H9 (cell line): ENCODE results near the gene UBXN10. TPM values are rescaled to one million over a fixed set of nuclear protein-coding genes. Genes with fewer than 3 reads are reported as not detected.

Source experiments
- DNase-seq: peaks from one replicate; pipeline ENCODE4 v3.0.0-alpha.2; 2017
- H2AFZ ChIP-seq: one replicate; pipeline ENCODE4 v1.6.1; 2013; ENCODE audit warnings: mild to moderate bottlenecking, low read length, control low read depth, moderate library complexity
- H2AK5ac ChIP-seq: 2 replicates; pipeline ENCODE4 v1.6.1; 2013; ENCODE audit warnings: low read length, control low read depth, mixed read lengths; ENCODE audit not compliant: insufficient read length
- H2BK120ac ChIP-seq: one replicate; pipeline ENCODE4 v1.6.1; 2013; ENCODE audit warnings: low read depth, mild to moderate bottlenecking, low read length, control low read depth, inconsistent platforms; ENCODE audit not compliant: poor library complexity, severe bottlenecking
- H2BK12ac ChIP-seq: 2 replicates; pipeline ENCODE4 v1.6.1; 2013; ENCODE audit warnings: low read length, control low read depth, mixed read lengths, low read depth; ENCODE audit not compliant: insufficient read length
- H2BK15ac ChIP-seq: 2 replicates; pipeline ENCODE4 v1.6.1; 2013; ENCODE audit warnings: low read depth, low read length, control low read depth
- H2BK20ac ChIP-seq: one replicate; pipeline ENCODE4 v1.6.1; 2013; ENCODE audit warnings: low read depth, mild to moderate bottlenecking, low read length, control low read depth, inconsistent platforms; ENCODE audit not compliant: poor library complexity, severe bottlenecking
- H2BK5ac ChIP-seq: 2 replicates; pipeline ENCODE4 v1.6.1; 2013; ENCODE audit warnings: low read length, control low read depth, mixed read lengths; ENCODE audit not compliant: insufficient read length
- H3K14ac ChIP-seq: 2 replicates; pipeline ENCODE4 v1.6.1; 2013; ENCODE audit warnings: low read length, control low read depth; ENCODE audit not compliant: insufficient read depth
- H3K18ac ChIP-seq: 2 replicates; pipeline ENCODE4 v1.6.1; 2013; ENCODE audit warnings: low read depth, mild to moderate bottlenecking, mixed read lengths, low read length, control low read depth; ENCODE audit not compliant: insufficient read length
- H3K23ac ChIP-seq: 2 replicates; pipeline ENCODE4 v1.6.1; 2013; ENCODE audit warnings: low read length, control low read depth, mixed read lengths, low read depth; ENCODE audit not compliant: insufficient read length
- H3K23me2 ChIP-seq: 2 replicates; pipeline ENCODE4 v1.6.1; 2013; ENCODE audit warnings: low read depth, mild to moderate bottlenecking, mixed read lengths, low read length, control low read depth; ENCODE audit not compliant: insufficient read length, poor library complexity, severe bottlenecking
- H3K27ac ChIP-seq: 2 replicates; pipeline ENCODE4 v1.5.1; 2013; ENCODE audit warnings: low read length, control low read depth, mixed read lengths, low read depth; ENCODE audit not compliant: insufficient read length
- H3K27me3 ChIP-seq: 2 replicates; pipeline ENCODE4 v1.6.1; 2013; ENCODE audit warnings: low read length, control low read depth, inconsistent platforms; ENCODE audit not compliant: insufficient read depth
- H3K4ac ChIP-seq: 2 replicates; pipeline ENCODE4 v1.6.1; 2013; ENCODE audit warnings: low read depth, mild to moderate bottlenecking, control low read depth, inconsistent platforms, low read length, moderate library complexity
- H3K4me1 ChIP-seq: 2 replicates; pipeline ENCODE4 v1.6.1; 2013; ENCODE audit warnings: low read length, control low read depth, inconsistent platforms; ENCODE audit not compliant: insufficient read depth
- H3K4me2 ChIP-seq: 2 replicates; pipeline ENCODE4 v1.6.1; 2013; ENCODE audit warnings: low read length, control low read depth, mixed read lengths; ENCODE audit not compliant: insufficient read length, insufficient read depth
- H3K56ac ChIP-seq: 2 replicates; pipeline ENCODE4 v1.6.1; 2013; ENCODE audit warnings: low read depth, mild to moderate bottlenecking, mixed read lengths, low read length, control low read depth; ENCODE audit not compliant: insufficient read length
- H3K79me1 ChIP-seq: 2 replicates; pipeline ENCODE4 v1.6.1; 2013; ENCODE audit warnings: low read depth, mild to moderate bottlenecking, moderate library complexity, low read length, control low read depth, inconsistent platforms; ENCODE audit not compliant: insufficient read depth, poor library complexity, severe bottlenecking
- H3K79me2 ChIP-seq: 2 replicates; pipeline ENCODE4 v1.6.1; 2013; ENCODE audit warnings: low read length, control low read depth, inconsistent platforms; ENCODE audit not compliant: insufficient read depth
- H3K9ac ChIP-seq: 2 replicates; pipeline ENCODE4 v1.6.1; 2013; ENCODE audit warnings: low read length, control low read depth, mixed read lengths; ENCODE audit not compliant: insufficient read length; ENCODE audit errors: extremely low read depth
- H3K9me3 ChIP-seq: one replicate; pipeline ENCODE4 v1.6.1; 2013; ENCODE audit warnings: low read depth, low read length, inconsistent platforms; ENCODE audit not compliant: control insufficient read depth
- H3T11ph ChIP-seq: one replicate; pipeline ENCODE4 v1.6.1; 2013; ENCODE audit warnings: mild to moderate bottlenecking, low read length, control low read depth, inconsistent platforms
- H4K20me1 ChIP-seq: one replicate; pipeline ENCODE4 v1.6.1; 2013; ENCODE audit not compliant: control insufficient read depth, insufficient read length, insufficient read depth
- H4K5ac ChIP-seq: 2 replicates; pipeline ENCODE4 v1.6.1; 2013; ENCODE audit warnings: low read depth, mild to moderate bottlenecking, mixed read lengths, low read length, control low read depth; ENCODE audit not compliant: insufficient read length
- H4K8ac ChIP-seq: replicated peaks from 2 replicates; pipeline ENCODE4 v1.6.1; 2013; ENCODE audit warnings: low read length, control low read depth, mixed read lengths, low read depth; ENCODE audit not compliant: insufficient read length
- H4K91ac ChIP-seq: 2 replicates; pipeline ENCODE4 v1.6.1; 2013; ENCODE audit warnings: low read depth, mild to moderate bottlenecking, moderate library complexity, mixed read lengths, low read length, control low read depth; ENCODE audit not compliant: insufficient read length
- H3K27ac Mint-ChIP-seq, 3 experiments: 2 replicates in 2 of 3; 3 replicates in 1 of 3; pipeline ENCODE4 v1.8.0; 2020 to 2021; ENCODE audit warnings: mixed read lengths in 3 of 3, mild to moderate bottlenecking in 1 of 3, moderate library complexity in 1 of 3
- H3K27me3 Mint-ChIP-seq: 2 replicates; pipeline ENCODE4 v1.8.0; 2021; ENCODE audit warnings: low read depth, mild to moderate bottlenecking, moderate library complexity, mixed read lengths
- H3K36me3 Mint-ChIP-seq, 3 experiments: 2 replicates in 2 of 3; 3 replicates in 1 of 3; pipeline ENCODE4 v1.8.0; 2020 to 2021; ENCODE audit warnings: low read depth in 3 of 3, mixed read lengths in 3 of 3; ENCODE audit not compliant: insufficient read depth in 1 of 3
- H3K4me1 Mint-ChIP-seq, 2 experiments: 2 replicates each; pipeline ENCODE4 v1.8.0; 2020; ENCODE audit warnings: mixed read lengths in 2 of 2
- H3K4me3 Mint-ChIP-seq, 2 experiments: 2 replicates in 1 of 2; 3 replicates in 1 of 2; pipeline ENCODE4 v1.8.0; 2020 to 2021; ENCODE audit warnings: mild to moderate bottlenecking in 2 of 2, mixed read lengths in 2 of 2, moderate library complexity in 1 of 2
- H3K9me3 Mint-ChIP-seq, 2 experiments: 2 replicates in 1 of 2; 3 replicates in 1 of 2; pipeline ENCODE4 v1.8.0; 2020; ENCODE audit warnings: mild to moderate bottlenecking in 2 of 2, mixed read lengths in 2 of 2, moderate library complexity in 1 of 2
- CTCF ChIP-seq: fragments of 200-600 bp; sonication (generic); conservative IDR thresholded peaks from 3 replicates; pipeline ENCODE4 v1.8.0; 2021; ENCODE audit warnings: antibody characterized with exemption, mild to moderate bottlenecking
- WGBS: extraction: QIAGEN DNeasy Blood & Tissue Kit; methylation state at CpG from one replicate; pipeline ENCODE4 v1.1.7; 2013; ENCODE audit warnings: missing lambda C conversion rate, low lambda C conversion rate, mixed read lengths; ENCODE audit not compliant: insufficient read length; ENCODE audit errors: extremely low coverage; 5-methylcytosine and 5-hydroxymethylcytosine counted together
- total RNA-seq: library from RNA; stranded (reverse); gene quantifications from 2 replicates; pipeline ENCODE4 v1.2.1, GENCODE V29; 2021

Gene UBXN10
- total RNA-seq, 1 experiment from 2014 or later, result 0.59 TPM

- Histone ChIP-seq H2AK5ac (no peak overlapping the region), H3K79me2 (no peaks in the 10 kb centered on the region), H2BK15ac (no peak overlapping the region), H4K20me1 (no peaks in the 10 kb centered on the region), H3K23me2 (peaks cover 6% of the 10 kb centered on the region), H3K4ac (no peak overlapping the region), H3K79me1 (no peaks in the 10 kb centered on the region), H4K8ac (no peak overlapping the region), H3K56ac (no peak overlapping the region), H3K27me3 (no peaks in the 10 kb centered on the region; the same call in 1 of the 2 replicates), H2AFZ (no peak overlapping the region), H2BK20ac (no peak overlapping the region), H3T11ph (no peak overlapping the region), H4K91ac (no peak overlapping the region), H2BK5ac (no peak overlapping the region), H3K9ac (no peak overlapping the region), H3K4me1 (0 out of 2 replicates have a peak, but pooled peaks cover 3% of the 10 kb centered on the region), H3K23ac (no peak overlapping the region), H2BK120ac (no peak overlapping the region), H3K27ac (no peak overlapping the region), H4K5ac (no peak overlapping the region), H3K9me3 (no peaks in the 10 kb centered on the region), H2BK12ac (no peak overlapping the region), H3K18ac (no peak overlapping the region), H3K14ac (no peak overlapping the region), H3K4me2 (no peak overlapping the region)
- H3K36me3 Mint-ChIP-seq, result no peaks in the 10 kb centered on the region
- DNase-seq, result no peak
- TF ChIP-seq CTCF, result no peak
- WGBS, result no CpG with 5 or more reads among the region's 10 CpGs
- H3K27ac Mint-ChIP-seq, result no peak overlapping the region
- no peak overlapping the region for H3K4me3 Mint-ChIP-seq
- H3K27me3 Mint-ChIP-seq, result peaks cover 82% of the 10 kb centered on the region
- H3K4me1 Mint-ChIP-seq, result peaks cover 16 to 21% of the 10 kb centered on the region in 2 experiments
- H3K9me3 Mint-ChIP-seq, result peaks cover 3 to 8% of the 10 kb centered on the region in 2 experiments; a peak in 4 of 5 replicates
These were observed 2.9 kb upstream of the UBXN10 start for GRCh38 chr1:20183035-20183434.
